Kidney capillary endothelial cell (primary cell): ENCODE data around the gene RIN2.
"Not testable (repeated sequence)": the region's sequence is repeated elsewhere in the genome, so short reads cannot be mapped to it uniquely, and the experiment has no call there.

Source experiments
- DNase-seq: peaks from one replicate; pipeline ENCODE4 v3.0.0-alpha.2; 2018; ENCODE audit warnings: low spot score

Gene RIN2

GRCh38 chr20:19787366-19787765, 29.3 kb downstream of the RIN2 start:
- DNase-seq: no peak

- DNase-seq: no peak
These were observed 31.0 kb downstream of the RIN2 start for GRCh38 chr20:19789009-19789408.

- no peak for DNase-seq
These were observed 31.4 kb downstream of the RIN2 start for GRCh38 chr20:19789446-19789845.

GRCh38 chr20:19791887-19792286, 33.8 kb downstream of the RIN2 start:
- DNase-seq: no peak

GRCh38 chr20:19793716-19794115, 35.7 kb downstream of the RIN2 start:
- DNase-seq: no peak

GRCh38 chr20:19794941-19795340, 36.9 kb downstream of the RIN2 start:
- DNase-seq: no peak

- no peak for DNase-seq
These were observed 41.3 kb downstream of the RIN2 start for GRCh38 chr20:19799325-19799724.

- DNase-seq: no peak
These were observed 44.0 kb downstream of the RIN2 start for GRCh38 chr20:19802099-19802491.

GRCh38 chr20:19802492-19803158, 44.6 kb downstream of the RIN2 start:
- DNase-seq: no peak

- not testable (repeated sequence) for DNase-seq
These were observed 48.2 kb downstream of the RIN2 start for GRCh38 chr20:19806276-19806675.

GRCh38 chr20:19806806-19807190, 48.7 kb downstream of the RIN2 start:
- no peak for DNase-seq

- no peak for DNase-seq
These were observed 49.3 kb downstream of the RIN2 start for GRCh38 chr20:19807191-19807945.
